Measurements from ENCODE around the gene HIVEP3. TPM values are rescaled to one million over a fixed set of nuclear protein-coding genes. Genes with fewer than 3 reads are reported as not detected.

The HIVEP3 gene
- total RNA-seq, 2 donors from 2014 or later = 0.13 to 0.99 TPM

DNA sequence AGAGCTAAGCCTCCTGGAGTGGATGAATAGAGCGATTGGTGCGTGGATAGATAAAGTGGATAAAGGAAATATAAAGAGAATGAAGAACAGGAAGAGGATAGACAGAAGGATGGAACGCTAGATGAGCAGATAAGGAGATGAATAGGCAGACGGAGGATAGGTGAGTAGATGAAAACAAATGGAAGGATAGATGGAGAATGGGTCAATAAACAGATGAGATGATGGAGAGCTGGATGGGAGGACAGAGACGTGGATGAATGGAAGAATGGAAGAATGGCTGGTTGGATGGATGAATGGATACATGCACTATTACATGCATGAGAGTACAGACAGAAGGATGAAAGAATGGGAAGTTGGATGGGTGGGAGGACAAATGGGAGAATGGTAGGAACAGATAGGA lies 399.1 kb downstream of the HIVEP3 start:
- TF ChIP-seq, protein P1, sequence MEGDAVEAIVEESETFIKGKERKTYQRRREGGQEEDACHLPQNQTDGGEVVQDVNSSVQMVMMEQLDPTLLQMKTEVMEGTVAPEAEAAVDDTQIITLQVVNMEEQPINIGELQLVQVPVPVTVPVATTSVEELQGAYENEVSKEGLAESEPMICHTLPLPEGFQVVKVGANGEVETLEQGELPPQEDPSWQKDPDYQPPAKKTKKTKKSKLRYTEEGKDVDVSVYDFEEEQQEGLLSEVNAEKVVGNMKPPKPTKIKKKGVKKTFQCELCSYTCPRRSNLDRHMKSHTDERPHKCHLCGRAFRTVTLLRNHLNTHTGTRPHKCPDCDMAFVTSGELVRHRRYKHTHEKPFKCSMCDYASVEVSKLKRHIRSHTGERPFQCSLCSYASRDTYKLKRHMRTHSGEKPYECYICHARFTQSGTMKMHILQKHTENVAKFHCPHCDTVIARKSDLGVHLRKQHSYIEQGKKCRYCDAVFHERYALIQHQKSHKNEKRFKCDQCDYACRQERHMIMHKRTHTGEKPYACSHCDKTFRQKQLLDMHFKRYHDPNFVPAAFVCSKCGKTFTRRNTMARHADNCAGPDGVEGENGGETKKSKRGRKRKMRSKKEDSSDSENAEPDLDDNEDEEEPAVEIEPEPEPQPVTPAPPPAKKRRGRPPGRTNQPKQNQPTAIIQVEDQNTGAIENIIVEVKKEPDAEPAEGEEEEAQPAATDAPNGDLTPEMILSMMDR (conservative IDR thresholded peaks at IDR 0.05) = no peak
- Histone ChIP-seq H3K36me3 (ENCODE audit: control insufficient read depth, insufficient read depth, low read length) (no peaks in the 10 kb centered on the region), H3K4me1 (ENCODE audit: control insufficient read depth, insufficient read depth, low read length) (no peaks in the 10 kb centered on the region), H3K9ac (ENCODE audit: extremely low read depth, low read length, poor library complexity, severe bottlenecking) (no peak overlapping the region), H3K27me3 (ENCODE audit: control insufficient read depth, insufficient read depth, low read length, poor library complexity, severe bottlenecking) (no peaks in the 10 kb centered on the region), H3K4me3 (ENCODE audit: low read length) (no peak overlapping the region), H3K9me3 (ENCODE audit: control insufficient read depth, low read length) (no peaks in the 10 kb centered on the region), H3K27ac (ENCODE audit: low read depth, low read length) (no peak overlapping the region)
- peaks cover 12% of the 10 kb centered on the region for H3K27me3 Mint-ChIP-seq (ENCODE audit: insufficient read depth)
- H3K27ac Mint-ChIP-seq = no peak overlapping the region
- no peaks in the 10 kb centered on the region for H3K36me3 Mint-ChIP-seq (ENCODE audit: low read depth)
- WGBS, 2 experiments (ENCODE audit: insufficient coverage in 1 of 2, insufficient read length in 1 of 2) = 93 to 98% methylated on average over 5 of the region's 5 CpGs
- no peaks in the 10 kb centered on the region for H3K9me3 Mint-ChIP-seq
- no peaks in the 10 kb centered on the region for H3K4me1 Mint-ChIP-seq
- no peak for DNase-seq
- H3K4me3 Mint-ChIP-seq = no peak overlapping the region

DNA sequence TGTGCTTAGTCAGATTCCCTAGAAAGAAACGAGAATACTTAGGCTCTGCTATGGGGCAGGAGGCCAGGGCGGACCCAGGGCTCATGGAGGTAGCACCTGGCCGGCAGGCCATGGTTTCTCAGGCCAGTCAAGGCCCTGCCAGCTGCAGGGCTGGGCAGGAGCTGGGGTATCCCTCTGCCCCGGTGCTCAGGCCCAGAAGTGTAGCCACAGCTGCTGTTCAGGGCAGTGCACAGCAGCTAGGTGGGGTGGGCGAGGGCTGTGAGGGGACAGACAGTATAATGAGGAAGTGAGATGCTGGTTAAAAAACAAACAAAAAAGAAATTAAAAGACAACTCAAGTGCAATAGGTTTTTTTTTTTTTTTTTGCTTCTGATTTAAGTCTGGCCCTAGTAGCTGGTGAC lies 400.3 kb downstream of the HIVEP3 start:
- Histone ChIP-seq H3K4me1 (ENCODE audit: control insufficient read depth, insufficient read depth, low read length) (no peaks in the 10 kb centered on the region), H3K27ac (ENCODE audit: low read depth, low read length) (no peak overlapping the region), H3K4me3 (ENCODE audit: low read length) (no peak overlapping the region), H3K36me3 (ENCODE audit: control insufficient read depth, insufficient read depth, low read length) (no peaks in the 10 kb centered on the region), H3K9ac (ENCODE audit: extremely low read depth, low read length, poor library complexity, severe bottlenecking) (no peak overlapping the region), H3K27me3 (ENCODE audit: control insufficient read depth, insufficient read depth, low read length, poor library complexity, severe bottlenecking) (no peaks in the 10 kb centered on the region), H3K9me3 (ENCODE audit: control insufficient read depth, low read length) (no peaks in the 10 kb centered on the region)
- no peaks in the 10 kb centered on the region for H3K4me1 Mint-ChIP-seq
- WGBS, 2 experiments (ENCODE audit: insufficient coverage in 1 of 2, insufficient read length in 1 of 2) = 92 to 93% methylated on average over 3 to 5 of the region's 5 CpGs
- H3K27me3 Mint-ChIP-seq (ENCODE audit: insufficient read depth) = peaks cover 12% of the 10 kb centered on the region
- DNase-seq = no peak
- H3K4me3 Mint-ChIP-seq = no peak overlapping the region
- no peaks in the 10 kb centered on the region for H3K9me3 Mint-ChIP-seq
- TF ChIP-seq, protein P1 (conservative IDR thresholded peaks at IDR 0.05) = no peak
- no peaks in the 10 kb centered on the region for H3K36me3 Mint-ChIP-seq (ENCODE audit: low read depth)
- no peak overlapping the region for H3K27ac Mint-ChIP-seq

DNA sequence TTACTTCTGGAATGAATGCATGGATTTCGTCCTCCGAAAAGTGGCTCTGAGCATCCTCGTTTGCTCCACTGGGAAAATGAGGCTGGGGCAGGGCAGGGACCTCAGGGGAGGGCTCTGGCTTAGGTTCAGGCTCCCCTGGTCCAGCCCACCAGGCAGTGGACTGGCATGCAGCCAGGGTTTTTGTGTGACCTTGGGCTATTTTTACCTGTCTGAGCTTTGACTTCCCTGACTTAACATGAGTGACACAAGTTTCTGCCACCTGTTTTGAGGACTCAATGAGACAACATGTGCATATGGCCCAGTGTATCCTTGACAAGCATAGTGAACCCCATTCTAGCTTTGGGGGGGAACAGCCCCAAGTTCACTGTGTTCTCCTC lies 401.7 kb downstream of the HIVEP3 start:
- peaks cover 12% of the 10 kb centered on the region for H3K27me3 Mint-ChIP-seq (ENCODE audit: insufficient read depth)
- H3K9me3 ChIP-seq (ENCODE audit: control insufficient read depth, low read length) = no peaks in the 10 kb centered on the region

More for the DNA sequence above, 401.7 kb downstream of the HIVEP3 start:
- Histone ChIP-seq H3K9ac (ENCODE audit: extremely low read depth, low read length, poor library complexity, severe bottlenecking) (no peak overlapping the region), H3K4me3 (ENCODE audit: low read length) (no peak overlapping the region), H3K27ac (ENCODE audit: low read depth, low read length) (no peak overlapping the region), H3K4me1 (ENCODE audit: control insufficient read depth, insufficient read depth, low read length) (no peaks in the 10 kb centered on the region), H3K36me3 (ENCODE audit: control insufficient read depth, insufficient read depth, low read length) (no peaks in the 10 kb centered on the region), H3K27me3 (ENCODE audit: control insufficient read depth, insufficient read depth, low read length, poor library complexity, severe bottlenecking) (no peaks in the 10 kb centered on the region)
- TF ChIP-seq, protein P1 (conservative IDR thresholded peaks at IDR 0.05) = no peak
- Mint-ChIP-seq H3K4me1 (no peaks in the 10 kb centered on the region), H3K27ac (no peak overlapping the region), H3K9me3 (no peaks in the 10 kb centered on the region), H3K4me3 (peak overlapping the region; percentile 49), H3K36me3 (ENCODE audit: low read depth) (no peaks in the 10 kb centered on the region)
- no peak for DNase-seq
- WGBS, 2 experiments (ENCODE audit: insufficient coverage in 1 of 2, insufficient read length in 1 of 2) = 87 to 93% methylated on average over 3 of the region's 3 CpGs
